Non-pigmented ciliary epithelial cell (primary cell): ENCODE results near the gene ITGAV.
"Not testable (repeated sequence)": the region's sequence is repeated elsewhere in the genome, so short reads cannot be mapped to it uniquely, and the experiment has no call there.

Experiments used
- DNase-seq: peaks from one replicate; pipeline ENCODE4 v3.0.0-alpha.2; 2010; ENCODE audit warnings: low read depth

ITGAV gene

GRCh38 chr2:186589612-186590349 is at the start of gene ITGAV:
ITGAV (plus strand) TSS chr2:186590056; CDS start chr2:186590339, 283 bp downstream.
- DNase-seq, result peak; percentile 55

GRCh38 chr2:186540941-186541340 is 48.9 kb upstream of the ITGAV start:
- DNase-seq, result no peak

- DNase-seq, result no peak
Measured at GRCh38 chr2:186542002-186542401, 47.9 kb upstream of the ITGAV start.

GRCh38 chr2:186543561-186544131 is 46.2 kb upstream of the ITGAV start:
- no peak for DNase-seq

GRCh38 chr2:186544255-186544675 is 45.6 kb upstream of the ITGAV start:
- DNase-seq, result no peak

GRCh38 chr2:186546846-186547245 is 43.0 kb upstream of the ITGAV start:
- no peak for DNase-seq

- no peak for DNase-seq
Measured at GRCh38 chr2:186551323-186552050, 38.4 kb upstream of the ITGAV start.

- DNase-seq, result no peak
Measured at GRCh38 chr2:186554429-186554828, 35.4 kb upstream of the ITGAV start.

GRCh38 chr2:186554850-186555671 is 34.8 kb upstream of the ITGAV start:
- no peak for DNase-seq

- DNase-seq, result no peak
Measured at GRCh38 chr2:186558512-186559276, 31.2 kb upstream of the ITGAV start.

GRCh38 chr2:186559370-186559769 is 30.5 kb upstream of the ITGAV start:
- DNase-seq, result no peak

- DNase-seq, result no peak
Measured at GRCh38 chr2:186559848-186560247, 30.0 kb upstream of the ITGAV start.

- no peak for DNase-seq
Measured at GRCh38 chr2:186560254-186560653, 29.6 kb upstream of the ITGAV start.

GRCh38 chr2:186561467-186562208 is 28.2 kb upstream of the ITGAV start:
- no peak for DNase-seq

GRCh38 chr2:186562209-186562578 is 27.7 kb upstream of the ITGAV start:
- DNase-seq, result no peak

- DNase-seq, result not testable (repeated sequence)
Measured at GRCh38 chr2:186568600-186568999, 21.3 kb upstream of the ITGAV start.

GRCh38 chr2:186569127-186569526 is 20.7 kb upstream of the ITGAV start:
- not testable (repeated sequence) for DNase-seq

- no peak for DNase-seq
Measured at GRCh38 chr2:186569897-186570296, 20.0 kb upstream of the ITGAV start.

- no peak for DNase-seq
Measured at GRCh38 chr2:186570604-186571003, 19.3 kb upstream of the ITGAV start.

- no peak for DNase-seq
Measured at GRCh38 chr2:186572705-186573104, 17.2 kb upstream of the ITGAV start.

- DNase-seq, result no peak
Measured at GRCh38 chr2:186573531-186573930, 16.3 kb upstream of the ITGAV start.
